Psoas muscle (tissue), 8 donors: ENCODE data around the gene CAMTA1. TPM values are rescaled to one million over a fixed set of nuclear protein-coding genes. Genes with fewer than 3 reads are reported as not detected.

Source experiments
- ATAC-seq, 4 donors: fragments of 200-7000 bp; cut with Tn5 transposase; one replicate each; pipeline ENCODE4 v1.9.1; 2020; ENCODE audit warnings: moderate library complexity in 3 of 4, mild to moderate bottlenecking in 2 of 4
- DNase-seq, 2 donors: peaks; one replicate each; pipeline ENCODE4 v3.0.0-alpha.2; 2020
- H3K27ac ChIP-seq: fragments of 200-600 bp; one replicate; pipeline ENCODE4 v1.8.0; 2022
- H3K27me3 ChIP-seq, 3 donors: fragments of 200-600 bp in 1 of 3; one replicate each; pipeline versions ENCODE4 v1.6.1 to v1.8.0; 2013 to 2022; ENCODE audit warnings: low read length in 2 of 3, mild to moderate bottlenecking in 2 of 3, moderate library complexity in 1 of 3; ENCODE audit not compliant: insufficient read depth in 3 of 3
- H3K36me3 ChIP-seq, 2 donors: fragments of 200-600 bp in 1 of 2; one replicate each; pipeline versions ENCODE4 v1.6.1 to v1.8.0; 2013 to 2022; ENCODE audit warnings: low read depth in 1 of 2, mild to moderate bottlenecking in 1 of 2, moderate library complexity in 1 of 2; ENCODE audit not compliant: insufficient read depth in 1 of 2
- H3K4me1 ChIP-seq: fragments of 200-600 bp; one replicate; pipeline ENCODE4 v1.8.0; 2022
- H3K4me3 ChIP-seq: fragments of 200-600 bp; one replicate; pipeline ENCODE4 v1.8.0; 2022; ENCODE audit warnings: mild to moderate bottlenecking
- H3K9me3 ChIP-seq: fragments of 200-600 bp; one replicate; pipeline ENCODE4 v1.8.0; 2022
- CTCF ChIP-seq: fragments of 200-600 bp; IDR thresholded peaks from one replicate; pipeline ENCODE4 v1.8.0; 2022; ENCODE audit warnings: antibody characterized with exemption
- WGBS, 3 donors: extraction: QIAGEN DNeasy Blood & Tissue Kit; methylation state at CpG; one replicate each; pipeline versions ENCODE4 v1.1.6 to v1.1.7; 2013; 5-methylcytosine and 5-hydroxymethylcytosine counted together
- intact Hi-C, 2 donors: fragments of 100-400 bp; cut with DNase I; formaldehyde crosslinking; loops; one replicate each; pipeline versions ENCODE4 v1.11.0 to v1.14.2; 2022
- polyA plus RNA-seq, 3 donors: library from polyadenylated mRNA; stranded (reverse); fragments of 200-250 nt; gene quantifications; one replicate each; pipeline ENCODE4 v1.2.3, GENCODE V29; 2013
- total RNA-seq, 4 donors: library from RNA; stranded (reverse); fragmentation: NEBNext Ultra II Directional in 2 of 4; extraction: Animal tissue kit (Norgen Biotek cat#: 25700) in 2 of 4; gene quantifications; one replicate each; pipeline versions ENCODE4 v1.2.1 to v1.2.4, GENCODE V29; 2021 to 2023
- donor health status: healthy with polysubstance abuse.
- donor health status: DM: no; HTN: no; CAD: no; lungs with moderate emphysema.
- donor health status: Bipolar disorder and iron deficiency.
- donor health status: healthy.
- donor health status: DM: yes; HTN: yes; CAD: no.
- donor health status: DM: no; HTN: no; CAD: no.
- donor health status: DM: no; HTN: no; CAD: no.
- donor health status: DM: yes; HTN: yes; CAD: no.

CAMTA1 gene
- total and polyA plus RNA-seq, 7 donors: 64.6 to 206 (median 76.5) TPM

GRCh38 chr1:6800745-6801144, 15.5 kb downstream of the CAMTA1 start:
- Histone ChIP-seq H3K27me3 (no peaks in the 10 kb centered on the region), H3K27ac (no peak overlapping the region), H3K4me1 (peaks cover 36% of the 10 kb centered on the region), H3K9me3 (no peaks in the 10 kb centered on the region), H3K4me3 (no peak overlapping the region), H3K36me3 (no peaks in the 10 kb centered on the region)
- DNase-seq: no peak
- intact Hi-C loops: no loop called here
- no peak for ATAC-seq
- TF ChIP-seq CTCF: no peak
- WGBS, 3 donors: 57 to 73% (median 61%) methylated on average over 4 of the region's 4 CpGs

- Histone ChIP-seq H3K4me1 (peaks cover 36% of the 10 kb centered on the region), H3K4me3 (no peak overlapping the region), H3K9me3 (no peaks in the 10 kb centered on the region), H3K27ac (no peak overlapping the region), H3K36me3 (no peaks in the 10 kb centered on the region), H3K27me3 (no peaks in the 10 kb centered on the region)
- intact Hi-C loops: no loop called here
- WGBS, 3 donors: 61 to 73% (median 67%) methylated on average over 2 of the region's 2 CpGs
- no peak for ATAC-seq
- DNase-seq: no peak
- no peak for TF ChIP-seq CTCF
These were observed 15.9 kb downstream of the CAMTA1 start for GRCh38 chr1:6801199-6801598.

DNA sequence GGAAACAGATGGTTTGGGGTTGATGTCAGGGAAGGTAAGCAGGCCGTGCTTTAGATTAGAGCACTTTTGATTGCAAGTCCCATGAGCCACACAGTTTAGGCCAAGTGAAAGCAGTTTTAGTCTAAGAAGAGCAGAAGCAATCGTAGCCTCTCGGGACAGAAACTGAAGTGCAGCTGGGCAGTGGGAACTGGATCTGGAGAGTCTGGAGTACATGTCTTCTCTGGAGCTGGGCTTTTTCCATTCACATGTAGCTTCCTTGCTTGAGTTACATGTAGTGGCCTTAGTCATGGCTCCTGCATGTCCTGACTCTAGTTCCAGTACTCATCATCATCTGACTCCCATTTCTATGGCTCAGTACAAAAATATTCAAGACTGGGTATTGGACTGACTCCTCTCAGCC, 16.7 kb downstream of the CAMTA1 start:
- intact Hi-C loops: no loop called here
- TF ChIP-seq CTCF: no peak
- DNase-seq: no peak

GRCh38 chr1:6802454-6802853, 17.2 kb downstream of the CAMTA1 start:
- Histone ChIP-seq H3K36me3 (no peaks in the 10 kb centered on the region), H3K4me1 (peaks cover 42% of the 10 kb centered on the region), H3K9me3 (no peaks in the 10 kb centered on the region), H3K27me3 (no peaks in the 10 kb centered on the region), H3K4me3 (no peak overlapping the region), H3K27ac (peak overlapping the region; percentile 31)
- WGBS, 3 donors: 86 to 96% (median 91%) methylated on average over 2 of the region's 2 CpGs
- intact Hi-C loops: no loop called here
- DNase-seq: no peak
- peak in 2 of 4 donors; percentile 20 to 24 for ATAC-seq
- no peak for TF ChIP-seq CTCF

More for the DNA sequence above, 16.7 kb downstream of the CAMTA1 start:
- Histone ChIP-seq H3K4me1 (peaks cover 38% of the 10 kb centered on the region), H3K9me3 (no peaks in the 10 kb centered on the region), H3K27me3 (no peaks in the 10 kb centered on the region), H3K4me3 (no peak overlapping the region), H3K36me3 (no peaks in the 10 kb centered on the region), H3K27ac (peak overlapping the region; percentile 31)
- 44 to 72% (median 63%) methylated on average over 3 of the region's 3 CpGs for WGBS, 3 donors
- ATAC-seq: peak; percentile 64 to 85 (median 80)

DNA sequence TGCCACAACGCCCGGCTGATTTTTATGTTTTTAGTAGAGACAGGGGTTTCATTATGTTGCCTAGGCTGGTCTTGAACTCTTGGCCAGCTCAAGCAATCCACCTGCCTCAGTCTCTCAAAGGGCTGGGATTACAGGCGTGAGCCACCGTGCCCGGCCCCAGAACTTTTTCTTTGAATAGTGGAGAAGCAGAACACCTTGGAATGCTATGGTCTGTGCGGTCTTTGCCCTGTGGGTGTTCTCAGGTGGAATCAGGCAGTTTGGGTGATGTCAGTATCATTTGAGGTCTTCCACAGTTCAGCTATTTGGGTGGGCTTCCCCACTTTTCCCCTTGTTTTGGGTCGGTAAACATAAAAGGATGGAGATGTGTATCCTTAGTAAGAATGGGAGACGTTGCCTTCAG, 17.6 kb downstream of the CAMTA1 start:
- TF ChIP-seq CTCF: no peak
- intact Hi-C loops: no loop called here
- ATAC-seq (no peak), DNase-seq (no peak)
- Histone ChIP-seq H3K4me3 (no peak overlapping the region), H3K9me3 (no peaks in the 10 kb centered on the region), H3K27me3 (no peaks in the 10 kb centered on the region), H3K27ac (no peak overlapping the region), H3K4me1 (peaks cover 46% of the 10 kb centered on the region), H3K36me3 (no peaks in the 10 kb centered on the region)
- WGBS, 3 donors: 80 to 87% (median 82%) methylated on average over 8 of the region's 8 CpGs
